BJ (cell line): ENCODE data around the gene KCNIP3. TPM values are rescaled to one million over a fixed set of nuclear protein-coding genes. Genes with fewer than 3 reads are reported as not detected.
"Not testable (repeated sequence)": the region's sequence is repeated elsewhere in the genome, so short reads cannot be mapped to it uniquely, and the experiment has no call there.

ENCODE experiments used
- CTCF ChIA-PET: fragments of 350-600 bp; formaldehyde crosslinking; extraction: SDS; loops from one replicate; lab custom pipeline; 2021; ENCODE audit warnings: antibody characterized with exemption, inconsistent platforms; lab: Yijun Ruan, JAX
- POLR2A ChIA-PET: fragments of 300-600 bp; sonication (Branson Sonifier 250); formaldehyde crosslinking; extraction: SDS; loops from one replicate; lab custom pipeline; 2021; ENCODE audit warnings: antibody characterized with exemption; lab: Charles Lee
- DNase-seq: peaks from one replicate; pipeline ENCODE4 v3.0.0-alpha.2; 2011; ENCODE audit warnings: low read depth
- H3K27me3 ChIP-seq: 2 replicates; pipeline ENCODE4 v1.6.0; 2011; ENCODE audit warnings: low read length; ENCODE audit not compliant: control insufficient read depth, insufficient read depth
- H3K36me3 ChIP-seq: 2 replicates; pipeline ENCODE4 v1.5.1; 2011; ENCODE audit warnings: low read length; ENCODE audit not compliant: control insufficient read depth, insufficient read depth
- H3K4me3 ChIP-seq: 2 replicates; pipeline ENCODE4 v1.5.1; 2011; ENCODE audit warnings: low read depth, mild to moderate bottlenecking, control low read depth, low read length
- CTCF ChIP-seq: IDR thresholded peaks from 2 replicates; pipeline ENCODE4 v1.5.1; 2011; ENCODE audit warnings: low read depth, mild to moderate bottlenecking, control low read depth, inconsistent platforms, low read length, moderate library complexity; ENCODE audit not compliant: insufficient read depth
- polyA plus RNA-seq: library from polyadenylated mRNA; depleted of rRNA; stranded (reverse); fragments of >200 nt; gene quantifications from 2 replicates; pipeline ENCODE4 v1.2.3, GENCODE V29; 2011

KCNIP3 gene
- polyA plus RNA-seq, 1 experiment: 4.1 TPM

- CTCF ChIA-PET: interaction anchor here (0.6 to 2.9 kb wide), 11 partner anchors 11 to 320 kb away, joined by 3 to 12 read pairs (median 4); partner anchors contain the start of gene FAHD2A
Measured at GRCh38 chr2:95414015-95414594, 117.0 kb downstream of the KCNIP3 start.

GRCh38 chr2:95415138-95415537 lies 118.0 kb downstream of the KCNIP3 start:
- POLR2A ChIA-PET, H3K4me3 ChIP-seq, H3K27me3 ChIP-seq, H3K36me3 ChIP-seq, DNase-seq: not testable (repeated sequence)
- CTCF ChIA-PET: interaction anchor here (0.5 to 2.9 kb wide), 7 partner anchors 26 to 314 kb away, joined by 3 to 12 read pairs (median 4); no protein-coding TSS in a partner anchor

More at GRCh38 chr2:95414015-95414594, 117.0 kb downstream of the KCNIP3 start:
- DNase-seq, H3K36me3 ChIP-seq, POLR2A ChIA-PET, H3K27me3 ChIP-seq, H3K4me3 ChIP-seq: not testable (repeated sequence)
- peak; percentile 84 for TF ChIP-seq CTCF

- POLR2A ChIA-PET, H3K27me3 ChIP-seq, H3K36me3 ChIP-seq, DNase-seq, H3K4me3 ChIP-seq: not testable (repeated sequence)
- CTCF ChIA-PET: interaction anchor here (0.5 to 2.2 kb wide), 3 partner anchors 186 to 313 kb away, joined by 3 to 11 read pairs (median 3); no protein-coding TSS in a partner anchor
Measured at GRCh38 chr2:95415561-95415960, 118.4 kb downstream of the KCNIP3 start.

- DNase-seq, POLR2A ChIA-PET, CTCF ChIA-PET, H3K27me3 ChIP-seq, H3K36me3 ChIP-seq, H3K4me3 ChIP-seq: not testable (repeated sequence)
Measured at GRCh38 chr2:95427196-95427867, 130.2 kb downstream of the KCNIP3 start.

- CTCF ChIA-PET, H3K27me3 ChIP-seq, POLR2A ChIA-PET, H3K4me3 ChIP-seq, H3K36me3 ChIP-seq, DNase-seq: not testable (repeated sequence)
Measured at GRCh38 chr2:95429748-95430467, 132.8 kb downstream of the KCNIP3 start.

- H3K4me3 ChIP-seq, H3K27me3 ChIP-seq, H3K36me3 ChIP-seq, CTCF ChIA-PET, DNase-seq, POLR2A ChIA-PET: not testable (repeated sequence)
Measured at GRCh38 chr2:95433373-95433772, 136.2 kb downstream of the KCNIP3 start.

GRCh38 chr2:95433973-95434372 lies 136.8 kb downstream of the KCNIP3 start:
- CTCF ChIA-PET, POLR2A ChIA-PET, H3K36me3 ChIP-seq, DNase-seq, H3K4me3 ChIP-seq, H3K27me3 ChIP-seq: not testable (repeated sequence)

- H3K27me3 ChIP-seq, CTCF ChIA-PET, H3K36me3 ChIP-seq, POLR2A ChIA-PET, H3K4me3 ChIP-seq: not testable (repeated sequence)
- peak; percentile 42 for DNase-seq
Measured at GRCh38 chr2:95434507-95435076, 137.4 kb downstream of the KCNIP3 start.

GRCh38 chr2:95435162-95435871 lies 138.2 kb downstream of the KCNIP3 start:
- DNase-seq, CTCF ChIA-PET, H3K27me3 ChIP-seq, POLR2A ChIA-PET, H3K36me3 ChIP-seq, H3K4me3 ChIP-seq: not testable (repeated sequence)
